Kidney capillary endothelial cell (primary cell): Measurements from ENCODE around the gene FBXO28.
A peak's percentile ranks its signal among the peaks of the same experiment; 100 is the strongest.
"Not testable (repeated sequence)": the region's sequence is repeated elsewhere in the genome, so short reads cannot be mapped to it uniquely, and the experiment has no call there.

Source experiments
- DNase-seq: peaks from one replicate; pipeline ENCODE4 v3.0.0-alpha.2; 2018; ENCODE audit warnings: low spot score

FBXO28 gene

DNA sequence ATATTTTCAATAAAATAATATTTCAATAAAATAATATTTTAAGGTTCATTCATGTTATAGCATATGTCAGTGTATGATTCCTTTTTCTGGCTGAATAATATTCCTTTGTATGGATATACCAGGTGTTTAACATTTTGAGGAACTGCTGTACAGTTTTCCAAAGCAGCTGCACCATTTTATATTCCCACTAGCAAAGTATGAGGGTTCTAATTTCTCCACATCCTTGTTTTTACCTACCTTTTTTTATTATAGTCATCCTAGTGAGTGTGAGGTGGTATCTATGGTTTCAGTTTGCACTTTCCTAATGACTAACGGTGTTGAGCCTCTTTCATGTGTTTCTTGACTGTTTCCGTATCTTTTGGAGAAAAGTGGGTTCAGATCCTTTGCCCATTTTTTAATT, 74.4 kb downstream of the FBXO28 start:
- DNase-seq = no peak

GRCh38 chr1:224189561-224189960, 75.7 kb downstream of the FBXO28 start:
- no peak for DNase-seq

DNA sequence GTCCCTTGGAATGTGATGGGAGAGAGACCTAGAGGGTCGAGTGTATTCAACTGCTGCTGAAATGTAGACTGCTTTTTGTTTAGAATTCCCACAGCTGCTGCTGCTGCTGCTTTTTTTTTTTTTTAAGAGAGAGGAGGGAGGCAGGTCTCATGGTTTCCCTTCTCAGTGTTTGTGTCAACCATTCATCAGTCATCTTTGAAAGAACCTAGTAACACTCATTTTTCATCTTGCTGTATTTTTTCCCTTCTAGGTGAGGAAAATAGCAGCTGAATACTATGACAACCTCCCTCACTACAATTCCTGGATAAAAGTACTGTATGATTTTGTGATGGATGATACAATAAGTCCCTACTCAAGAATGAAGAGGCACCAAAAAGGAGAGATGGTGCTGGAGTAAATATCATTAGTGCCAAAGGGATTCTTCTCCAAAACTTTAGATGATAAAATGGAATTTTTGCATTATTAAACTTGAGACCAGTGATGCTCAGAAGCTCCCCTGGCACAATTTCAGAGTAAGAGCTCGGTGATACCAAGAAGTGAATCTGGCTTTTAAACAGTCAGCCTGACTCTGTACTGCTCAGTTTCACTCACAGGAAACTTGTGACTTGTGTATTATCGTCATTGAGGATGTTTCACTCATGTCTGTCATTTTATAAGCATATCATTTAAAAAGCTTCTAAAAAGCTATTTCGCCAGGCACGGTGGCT, 78.3 kb downstream of the FBXO28 start:
- DNase-seq = no peak

- no peak for DNase-seq
These were observed 79.5 kb downstream of the FBXO28 start for GRCh38 chr1:224193319-224193966.

DNA sequence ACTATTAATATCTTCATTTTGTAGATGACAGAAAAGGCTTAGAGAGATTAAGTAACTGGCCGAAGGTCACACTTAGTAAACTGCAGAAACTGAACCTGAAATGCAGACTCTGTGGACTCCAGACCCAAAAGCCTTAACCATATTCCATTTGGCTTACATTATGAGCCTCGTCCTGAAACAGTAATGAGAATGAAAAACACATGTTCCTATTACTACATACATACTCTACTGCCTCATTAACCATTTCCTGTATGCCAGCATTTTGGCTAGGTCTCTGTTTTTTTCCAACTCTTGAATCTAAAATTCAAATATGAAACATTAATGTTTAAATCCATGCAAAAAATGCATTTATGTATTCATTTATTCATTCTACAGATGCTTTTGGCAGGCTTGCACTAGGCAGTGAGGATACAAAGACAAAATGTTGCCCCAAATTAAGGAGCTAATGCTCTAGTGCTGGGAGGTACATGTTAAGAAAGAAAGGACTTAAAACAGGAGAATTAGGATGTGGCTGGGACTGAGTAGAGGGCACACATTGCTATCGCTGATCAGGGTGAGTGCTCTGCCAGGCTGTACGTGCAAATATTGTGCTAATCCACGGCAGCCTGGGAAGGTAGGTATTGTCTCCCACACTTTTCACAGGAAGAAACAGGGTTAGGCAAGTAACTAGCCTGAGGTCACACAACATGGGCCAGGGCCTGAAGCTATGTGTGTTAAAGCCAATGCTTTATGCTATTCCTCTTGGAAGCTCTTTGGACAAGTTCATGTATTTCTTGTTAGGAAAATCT, 83.1 kb downstream of the FBXO28 start:
- no peak for DNase-seq

- DNase-seq = no peak
These were observed 84.7 kb downstream of the FBXO28 start for GRCh38 chr1:224198572-224198971.

DNA sequence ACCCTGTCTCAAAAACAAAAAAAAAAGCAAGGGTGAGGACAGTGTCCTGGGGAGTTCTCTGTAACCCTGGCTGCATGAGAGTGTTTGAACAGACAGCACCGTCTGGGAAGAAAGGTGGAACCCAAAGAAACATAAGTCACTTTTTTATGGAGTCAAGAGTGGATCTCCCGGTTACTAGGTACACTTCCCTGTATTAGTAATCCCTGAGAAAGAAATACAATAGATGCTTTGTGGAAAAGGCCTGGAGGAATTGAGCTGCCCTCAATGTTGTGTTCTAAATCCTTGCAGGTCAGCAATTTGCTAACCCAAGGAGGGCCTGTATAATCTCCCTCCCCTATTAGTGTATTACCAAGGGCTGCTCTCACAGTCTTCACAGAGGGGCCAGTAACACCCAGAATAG, 85.8 kb downstream of the FBXO28 start:
- DNase-seq = no peak

DNA sequence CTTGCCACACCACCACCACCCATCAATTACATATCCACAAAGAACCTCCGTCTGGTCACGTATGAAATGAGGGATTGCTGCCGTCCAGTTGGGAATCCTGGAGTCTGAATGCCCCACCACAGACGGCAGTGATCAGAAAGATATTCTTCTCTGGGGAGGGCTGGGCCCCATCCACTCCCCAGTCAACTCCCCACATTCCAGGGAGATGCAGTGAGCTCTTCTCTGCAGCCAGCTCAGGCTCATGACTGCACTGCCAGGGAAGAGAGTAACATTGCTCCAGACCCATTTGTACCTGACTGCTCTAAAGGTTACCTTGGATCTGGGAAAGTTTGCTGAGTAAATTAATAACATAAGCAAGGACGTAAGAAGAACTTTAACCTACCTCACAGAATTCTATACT, 87.5 kb downstream of the FBXO28 start:
- no peak for DNase-seq

DNA sequence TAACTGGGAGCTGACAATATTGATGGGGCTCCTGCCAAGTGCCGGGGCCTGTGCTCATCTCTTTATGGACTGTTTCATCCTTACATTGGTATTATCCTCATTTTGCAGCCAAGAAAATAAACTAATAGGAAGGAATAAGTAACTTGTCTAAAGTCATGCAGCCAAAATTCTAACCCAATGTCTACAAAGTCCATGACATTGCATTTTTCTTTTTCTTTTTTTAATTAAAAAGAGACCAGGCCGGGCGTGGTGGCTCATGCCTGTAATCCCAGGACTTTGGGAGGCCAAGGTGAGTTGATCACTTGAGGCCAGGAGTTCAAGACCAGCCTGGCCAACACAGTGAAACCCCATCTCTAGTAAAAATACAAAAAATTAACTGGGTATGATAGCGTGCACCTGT, 87.9 kb downstream of the FBXO28 start:
- DNase-seq = no peak

DNA sequence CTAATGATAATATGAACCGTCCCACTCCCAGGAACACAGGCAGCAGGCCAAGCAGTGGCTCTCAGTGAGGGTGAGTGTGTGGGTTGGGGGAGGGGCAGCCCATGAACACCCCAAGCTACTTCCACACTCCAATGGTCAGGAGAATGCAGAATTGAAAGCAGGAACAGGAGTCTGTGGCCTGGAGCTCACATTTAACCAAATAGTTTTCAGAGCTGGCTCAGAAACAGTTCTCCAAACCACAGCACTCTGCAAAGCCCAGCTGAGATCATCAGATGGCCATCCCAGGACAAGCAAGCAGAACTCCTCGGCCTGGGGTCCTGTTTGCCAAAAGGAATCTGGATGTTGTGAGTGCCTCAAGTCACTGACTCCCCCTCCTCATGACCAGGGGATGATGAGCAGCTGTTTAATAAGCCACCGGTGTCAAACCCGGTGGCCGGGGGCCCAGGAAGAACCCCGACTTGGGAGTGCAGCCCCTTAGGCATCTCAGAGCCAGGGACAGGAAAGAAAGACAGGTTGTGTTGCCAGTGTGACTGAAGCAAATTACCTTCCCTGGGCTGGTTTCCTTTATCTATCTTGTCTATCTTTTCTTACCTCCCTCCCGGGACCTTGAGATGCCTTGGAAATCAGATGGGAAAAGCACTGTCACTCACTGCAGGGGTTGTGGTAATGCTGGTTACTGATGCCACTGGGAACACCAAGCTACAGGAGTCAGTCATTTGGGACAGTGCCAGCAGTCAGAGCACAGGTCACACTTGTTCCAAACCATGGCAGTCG, 89.5 kb downstream of the FBXO28 start:
- DNase-seq = no peak

DNA sequence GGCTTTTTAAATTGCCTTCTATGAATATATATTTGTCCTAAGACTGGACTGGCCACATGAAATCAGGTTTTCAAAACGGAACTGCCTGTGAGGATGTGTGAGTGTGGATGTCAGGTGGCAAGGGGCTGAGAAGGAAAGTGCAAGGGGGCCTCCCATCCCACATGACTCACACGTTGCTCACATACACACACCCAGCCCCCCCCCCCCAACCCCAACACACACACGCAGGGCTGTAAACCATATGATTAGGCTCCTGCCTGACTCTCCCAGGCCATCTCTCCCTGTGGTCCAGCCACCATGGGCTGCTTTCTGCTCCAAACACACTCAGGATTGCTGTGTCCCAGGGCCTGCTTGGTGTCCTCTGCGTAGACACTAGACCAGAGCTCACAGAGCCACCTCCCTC, 91.5 kb downstream of the FBXO28 start:
- peak; percentile 81 for DNase-seq

DNA sequence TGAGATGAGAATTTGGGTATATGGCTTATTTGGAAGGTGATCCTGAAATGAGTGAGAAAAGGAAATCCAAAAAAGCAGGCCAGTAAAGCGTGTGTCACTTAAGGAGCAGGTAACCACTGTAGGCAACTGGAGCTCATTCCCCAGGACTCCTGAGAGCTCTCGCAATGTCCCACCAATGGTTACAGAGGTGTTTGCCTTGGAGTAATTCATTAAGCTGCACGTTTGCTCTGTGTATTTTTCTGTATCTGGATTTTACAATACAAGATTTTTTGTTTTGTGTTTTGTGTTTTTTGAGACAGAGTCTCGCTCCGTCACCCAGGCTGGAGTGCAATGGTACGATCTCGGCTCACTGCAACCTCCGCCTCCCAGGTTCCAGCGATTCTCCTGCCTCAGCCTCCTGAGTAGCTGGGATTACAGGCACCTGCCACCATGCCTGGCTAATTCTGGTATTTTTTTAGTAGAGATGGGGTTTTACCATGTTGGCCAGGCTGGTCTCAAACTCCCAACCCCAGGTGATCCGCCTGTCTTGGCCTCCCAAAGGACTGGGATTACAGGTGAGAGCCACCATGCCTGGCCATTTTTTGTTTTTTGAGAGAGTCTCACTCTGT, 92.1 kb downstream of the FBXO28 start:
- DNase-seq = not testable (repeated sequence)

- peak; percentile 71 for DNase-seq
These were observed 97.5 kb downstream of the FBXO28 start for GRCh38 chr1:224211206-224211962.
